Parathyroid adenoma (tissue), 2 donors: ENCODE measurements around the gene CD46.

Source experiments
- H2AFZ ChIP-seq: fragments of 300-600 bp; sonication (generic); one replicate; pipeline ENCODE4 v1.7.0; 2017; ENCODE audit warnings: antibody characterized with exemption, mild to moderate bottlenecking
- H3K27ac ChIP-seq: fragments of 300-600 bp; sonication (generic); one replicate; pipeline ENCODE4 v1.7.0; 2017
- H3K27me3 ChIP-seq: fragments of 300-600 bp; sonication (generic); one replicate; pipeline ENCODE4 v1.7.0; 2017; ENCODE audit warnings: low read length; ENCODE audit not compliant: control insufficient read depth, insufficient read depth
- H3K36me3 ChIP-seq: fragments of 300-600 bp; sonication (generic); one replicate; pipeline ENCODE4 v1.7.0; 2017; ENCODE audit warnings: low read length; ENCODE audit not compliant: control insufficient read depth, insufficient read depth
- H3K4me1 ChIP-seq: fragments of 300-600 bp; sonication (generic); one replicate; pipeline ENCODE4 v1.7.0; 2017; ENCODE audit warnings: control low read depth
- H3K4me2 ChIP-seq: fragments of 300-600 bp; sonication (generic); one replicate; pipeline ENCODE4 v1.7.0; 2017; ENCODE audit warnings: low read length
- H3K4me3 ChIP-seq: fragments of 300-600 bp; sonication (generic); one replicate; pipeline ENCODE4 v1.7.0; 2017; ENCODE audit warnings: low read depth, low read length
- H3K79me2 ChIP-seq: fragments of 300-600 bp; sonication (generic); one replicate; pipeline ENCODE4 v1.7.0; 2017; ENCODE audit warnings: control low read depth
- H3K9ac ChIP-seq: fragments of 300-600 bp; sonication (generic); one replicate; pipeline ENCODE4 v1.7.0; 2017; ENCODE audit warnings: mild to moderate bottlenecking
- H3K9me3 ChIP-seq: fragments of 300-600 bp; sonication (generic); one replicate; pipeline ENCODE4 v1.7.0; 2017; ENCODE audit warnings: low read length; ENCODE audit not compliant: control insufficient read depth
- CTCF ChIP-seq: fragments of 300-600 bp; sonication (generic); IDR thresholded peaks from one replicate; pipeline ENCODE4 v1.7.0; 2017; ENCODE audit warnings: antibody characterized with exemption, mild to moderate bottlenecking
- donor health status: primary hyperparathyroidism.

The CD46 gene

GRCh38 chr1:207807326-207807689 lies 55.5 kb downstream of the CD46 start:
- Histone ChIP-seq H3K79me2 (peaks cover 17% of the 10 kb centered on the region), H3K4me2 (no peak overlapping the region), H3K27ac (peak overlapping the region; percentile 32), H2AFZ (no peak overlapping the region), H3K4me3 (no peak overlapping the region), H3K36me3 (no peaks in the 10 kb centered on the region), H3K4me1 (peaks cover 30% of the 10 kb centered on the region), H3K9me3 (no peaks in the 10 kb centered on the region), H3K27me3 (no peaks in the 10 kb centered on the region), H3K9ac (no peak overlapping the region)
- TF ChIP-seq CTCF, result no peak

GRCh38 chr1:207807690-207808321 lies 56.0 kb downstream of the CD46 start:
- H2AFZ ChIP-seq, result no peak overlapping the region
- no peaks in the 10 kb centered on the region for H3K9me3 ChIP-seq
- H3K9ac ChIP-seq, result no peak overlapping the region
- no peaks in the 10 kb centered on the region for H3K36me3 ChIP-seq
- H3K27me3 ChIP-seq, result no peaks in the 10 kb centered on the region
- no peak for TF ChIP-seq CTCF
- H3K4me2 ChIP-seq, result no peak overlapping the region
- peak overlapping the region; percentile 32 for H3K27ac ChIP-seq
- H3K79me2 ChIP-seq, result peaks cover 19% of the 10 kb centered on the region
- H3K4me3 ChIP-seq, result no peak overlapping the region
- H3K4me1 ChIP-seq, result peaks cover 30% of the 10 kb centered on the region

- Histone ChIP-seq H3K4me1 (peaks cover 33% of the 10 kb centered on the region), H3K9me3 (no peaks in the 10 kb centered on the region), H3K9ac (no peak overlapping the region), H3K79me2 (peaks cover 23% of the 10 kb centered on the region), H3K36me3 (no peaks in the 10 kb centered on the region), H3K27ac (peak overlapping the region; percentile 32), H2AFZ (no peak overlapping the region), H3K4me3 (no peak overlapping the region), H3K4me2 (no peak overlapping the region), H3K27me3 (no peaks in the 10 kb centered on the region)
- no peak for TF ChIP-seq CTCF
Observed at GRCh38 chr1:207808322-207808705, 56.5 kb downstream of the CD46 start.

- peaks cover 28% of the 10 kb centered on the region for H3K79me2 ChIP-seq
- no peak overlapping the region for H3K9ac ChIP-seq
- no peaks in the 10 kb centered on the region for H3K9me3 ChIP-seq
- H3K36me3 ChIP-seq, result no peaks in the 10 kb centered on the region
- H3K27ac ChIP-seq, result no peak overlapping the region
- H2AFZ ChIP-seq, result no peak overlapping the region
- no peak overlapping the region for H3K4me3 ChIP-seq
- H3K4me2 ChIP-seq, result no peak overlapping the region
- no peaks in the 10 kb centered on the region for H3K27me3 ChIP-seq
- TF ChIP-seq CTCF, result no peak
- peaks cover 40% of the 10 kb centered on the region for H3K4me1 ChIP-seq
Observed at GRCh38 chr1:207808911-207809555, 57.2 kb downstream of the CD46 start.

- Histone ChIP-seq H2AFZ (no peak overlapping the region), H3K4me1 (peaks cover 47% of the 10 kb centered on the region), H3K79me2 (peaks cover 35% of the 10 kb centered on the region), H3K27me3 (no peaks in the 10 kb centered on the region), H3K4me2 (no peak overlapping the region), H3K4me3 (no peak overlapping the region), H3K9me3 (no peaks in the 10 kb centered on the region), H3K9ac (no peak overlapping the region), H3K27ac (no peak overlapping the region), H3K36me3 (no peaks in the 10 kb centered on the region)
- TF ChIP-seq CTCF, result no peak
Observed at GRCh38 chr1:207810173-207810572, 58.3 kb downstream of the CD46 start.
